Frontal cortex (tissue), 4 donors: ENCODE measurements around the gene FBH1. TPM values are rescaled to one million over a fixed set of nuclear protein-coding genes. Genes with fewer than 3 reads are reported as not detected.
A peak's percentile ranks its signal among the peaks of the same experiment; 100 is the strongest.
"Not testable (repeated sequence)": the region's sequence is repeated elsewhere in the genome, so short reads cannot be mapped to it uniquely, and the experiment has no call there.

Experiments
- DNase-seq, 2 donors: peaks; one replicate each; pipeline ENCODE4 v3.0.0; 2012; ENCODE audit warnings: low spot score in 2 of 2
- FAIRE-seq: peaks from 2 replicates; lab custom pipeline; 2012; peaks lifted over from hg19 to GRCh38; lab: Jason Lieb, UNC
- total RNA-seq: library from RNA; depleted of rRNA; stranded (reverse); fragments of >200 nt; gene quantifications from one replicate; pipeline ENCODE4 v1.2.3, GENCODE V29; 2014
- donor health status: control.
- donor health status: control.
- donor health status: control.

FBH1 gene
- total RNA-seq, 1 donor from 2014 or later = 35.1 TPM

- DNase-seq = no peak
- FAIRE-seq = no peak
These were observed 18.4 kb upstream of the FBH1 start for GRCh38 chr10:5871596-5871995.

DNA sequence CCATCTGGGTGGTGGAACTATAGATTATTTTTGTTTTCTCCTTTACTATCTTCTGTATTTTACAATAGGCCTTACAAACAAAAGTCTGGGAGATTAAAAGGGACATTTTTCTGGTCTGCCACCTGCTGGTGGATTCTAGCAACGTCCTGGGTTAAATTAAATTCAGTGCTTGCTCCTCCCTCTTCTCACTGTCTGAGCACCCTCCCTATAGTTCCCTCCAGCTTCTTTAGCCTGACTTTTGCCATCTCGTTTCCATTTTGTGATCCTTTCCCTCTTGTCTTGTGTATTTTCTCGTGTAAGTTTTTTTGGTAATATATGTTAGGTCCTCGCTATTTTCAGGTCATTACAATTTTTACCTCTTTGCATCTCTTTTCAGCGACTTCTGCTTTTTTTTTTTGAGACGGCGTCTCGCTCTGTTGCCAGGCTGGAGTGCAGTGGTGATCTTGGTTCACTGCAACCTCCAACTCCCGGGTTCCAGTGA, 16.5 kb upstream of the FBH1 start:
- DNase-seq = peak; percentile 60 to 82
- peak; percentile 85 for FAIRE-seq

- FAIRE-seq (no peak), DNase-seq (no peak)
These were observed 13.8 kb upstream of the FBH1 start for GRCh38 chr10:5876181-5876768.

GRCh38 chr10:5877041-5877440, 13.0 kb upstream of the FBH1 start:
- not testable (repeated sequence) for DNase-seq, FAIRE-seq

DNA sequence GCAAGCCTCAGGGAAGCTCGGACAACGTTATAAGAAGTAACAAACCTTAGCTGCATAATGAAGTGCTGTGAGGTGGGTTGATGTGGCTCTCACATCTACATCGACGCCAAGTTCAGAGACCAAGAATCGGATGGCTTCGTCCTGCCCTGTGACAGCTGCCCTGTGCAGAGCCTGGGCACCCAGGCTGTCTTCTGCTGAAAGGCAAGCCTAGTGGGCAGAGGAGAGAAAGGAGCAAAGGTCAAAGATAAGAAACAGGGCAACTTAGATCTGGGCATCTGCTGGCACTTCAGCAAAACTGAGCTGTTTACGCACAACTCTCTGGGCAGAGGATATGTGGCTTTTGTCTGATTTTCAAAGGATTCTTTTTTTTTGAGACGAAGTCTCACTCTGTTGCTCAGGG, 7.1 kb upstream of the FBH1 start:
- DNase-seq = no peak
- FAIRE-seq = no peak

DNA sequence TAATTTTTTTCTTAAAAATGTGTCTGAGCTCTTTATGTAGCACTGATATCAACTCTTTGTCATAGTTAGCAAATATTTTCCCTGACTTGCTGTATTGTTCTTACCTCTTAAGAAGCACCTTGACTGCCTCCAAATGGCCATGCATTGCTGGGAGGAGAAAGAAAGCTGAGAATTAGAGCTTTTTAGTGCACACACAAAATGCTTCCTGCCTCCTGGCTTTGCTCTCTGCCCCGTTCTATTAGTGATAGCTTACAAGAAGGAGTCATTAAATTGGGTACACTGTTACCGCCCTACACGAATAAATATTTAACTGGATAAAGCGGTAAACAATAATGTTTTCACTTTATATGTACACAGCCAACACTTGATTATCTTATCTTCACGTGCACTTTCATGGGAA, 4.4 kb upstream of the FBH1 start:
- DNase-seq = no peak
- no peak for FAIRE-seq

DNA sequence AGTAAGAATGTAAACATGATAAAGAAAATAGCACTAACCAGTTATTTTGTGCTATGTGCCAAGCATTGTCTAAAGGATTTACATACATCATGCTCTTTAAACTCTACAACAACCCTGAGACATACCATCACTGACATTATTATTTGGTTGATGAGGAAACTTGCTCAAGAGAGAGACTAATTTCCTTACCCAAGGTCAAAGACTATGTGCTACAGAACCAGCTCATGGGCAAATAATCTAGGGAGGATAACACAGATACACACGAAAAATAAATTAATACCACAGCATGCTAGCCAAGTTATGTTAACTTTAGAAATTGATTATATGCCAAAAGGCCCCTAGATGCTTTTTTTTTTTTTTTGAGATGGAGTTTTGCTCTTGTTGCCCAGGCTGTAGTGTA, 3.0 kb upstream of the FBH1 start:
- DNase-seq (no peak), FAIRE-seq (no peak)

DNA sequence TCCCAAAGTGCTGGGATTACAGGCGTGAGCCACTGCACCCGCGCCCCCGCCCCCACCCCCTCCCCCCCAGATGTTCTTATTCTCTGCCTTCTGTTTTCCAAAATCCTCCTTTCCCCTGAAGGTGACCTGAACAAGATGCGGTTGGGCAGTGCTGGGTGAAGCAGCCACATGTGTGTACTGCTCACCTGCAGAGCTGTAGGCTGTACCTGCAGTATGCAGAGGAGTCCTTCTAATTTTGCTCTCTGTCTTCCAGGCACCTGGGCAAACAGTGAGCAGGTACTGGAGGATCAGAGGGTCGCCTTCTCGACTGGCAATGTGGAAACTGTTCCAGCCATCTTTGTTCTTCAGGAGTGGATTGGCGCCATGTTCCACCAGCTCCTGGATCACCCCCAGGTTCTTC, 2.4 kb upstream of the FBH1 start:
- no peak for FAIRE-seq
- DNase-seq = no peak

DNA sequence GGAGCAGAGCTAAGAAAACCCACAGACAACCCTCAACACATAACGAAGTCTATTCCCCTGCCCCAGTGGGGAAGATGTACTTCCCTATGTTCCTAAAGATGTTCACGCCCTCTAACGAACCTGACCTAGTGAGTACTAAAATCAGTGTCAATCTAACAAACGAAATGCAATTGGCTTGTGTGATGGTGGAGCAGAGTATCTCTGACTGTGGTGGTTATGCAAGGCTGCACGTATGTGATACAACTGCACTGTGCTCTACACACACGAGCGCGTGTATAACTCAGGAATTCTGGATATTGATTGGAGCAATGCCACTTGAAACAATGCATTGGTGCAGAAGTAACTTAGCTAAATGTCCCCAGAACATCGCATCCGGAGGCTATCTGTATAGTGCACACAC, 1.7 kb upstream of the FBH1 start:
- DNase-seq (no peak), FAIRE-seq (no peak)

DNA sequence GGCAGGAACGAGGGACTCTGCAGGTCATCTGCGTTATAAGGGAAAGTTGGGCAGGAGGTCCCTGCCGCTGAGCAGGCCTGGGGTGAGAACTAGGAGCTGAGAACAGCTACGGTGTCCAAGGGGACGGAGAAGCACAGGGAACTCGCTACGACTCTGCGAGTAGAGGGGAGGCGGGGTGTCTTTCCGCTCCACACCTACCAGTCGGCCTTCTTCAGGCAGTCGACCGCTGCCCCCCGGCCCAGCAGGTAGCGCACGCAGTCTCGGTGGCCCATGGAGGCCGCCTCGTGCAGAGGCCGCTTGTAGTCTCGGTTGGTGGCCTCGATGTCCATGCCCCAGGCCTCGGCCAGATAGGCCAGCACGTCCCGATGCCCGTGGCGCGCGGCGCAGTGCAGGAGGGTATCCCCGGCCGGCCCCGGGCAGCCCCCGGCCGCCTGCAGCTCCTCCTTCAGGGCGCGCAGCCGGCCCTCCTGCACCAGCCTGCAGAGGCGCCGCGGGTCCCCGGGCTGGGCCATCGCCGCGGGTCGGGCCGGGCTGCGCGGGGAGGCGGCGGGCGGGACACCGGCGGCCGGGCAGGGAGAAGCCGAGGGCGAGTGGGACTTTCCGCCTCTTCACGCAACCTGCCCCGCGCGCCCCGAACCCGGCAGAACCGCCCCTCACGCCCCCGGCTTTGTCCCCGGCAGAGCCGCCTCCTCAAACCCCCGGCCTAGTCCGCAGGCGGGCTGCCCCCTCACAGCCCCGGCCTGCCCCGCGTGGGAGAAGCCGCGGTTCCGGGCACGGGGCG, 1.0 kb upstream of the FBH1 start:
- no peak for DNase-seq
- FAIRE-seq = no peak

- DNase-seq = no peak
- FAIRE-seq = no peak
These were observed 441 bp downstream of the FBH1 start for GRCh38 chr10:5890452-5890915.

GRCh38 chr10:5891009-5891408, 966 bp downstream of the FBH1 start:
- FAIRE-seq = no peak

GRCh38 chr10:5892007-5892406, 2.0 kb downstream of the FBH1 start:
- DNase-seq = no peak
- no peak for FAIRE-seq

More at GRCh38 chr10:5891009-5891408, 966 bp downstream of the FBH1 start:
- no peak for DNase-seq

GRCh38 chr10:5893321-5893720, 3.3 kb downstream of the FBH1 start:
- no peak for DNase-seq
- FAIRE-seq = no peak

- DNase-seq (no peak), FAIRE-seq (no peak)
These were observed 4.4 kb downstream of the FBH1 start for GRCh38 chr10:5894403-5894802.

GRCh38 chr10:5894873-5895272, 4.8 kb downstream of the FBH1 start:
- DNase-seq (no peak), FAIRE-seq (no peak)

DNA sequence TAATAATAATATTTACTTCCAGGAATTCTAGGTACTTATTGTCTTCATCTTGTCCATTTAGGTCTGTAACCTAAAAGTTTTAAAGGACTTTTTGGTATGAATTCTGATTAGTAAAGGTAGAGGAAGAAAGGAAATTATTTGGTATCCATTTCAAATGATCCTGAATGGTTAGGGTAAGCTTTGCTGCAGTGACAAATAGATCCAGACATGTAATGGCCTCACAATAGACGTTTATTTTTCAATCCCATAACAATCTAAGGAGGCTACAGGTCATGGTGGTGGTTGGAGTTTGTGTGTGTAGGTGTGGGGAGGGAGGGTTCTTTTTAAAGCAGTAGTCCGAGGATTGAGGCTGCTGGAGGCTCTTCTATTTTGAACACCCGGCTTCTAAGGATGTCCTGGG, 5.3 kb downstream of the FBH1 start:
- DNase-seq (no peak), FAIRE-seq (no peak)

DNA sequence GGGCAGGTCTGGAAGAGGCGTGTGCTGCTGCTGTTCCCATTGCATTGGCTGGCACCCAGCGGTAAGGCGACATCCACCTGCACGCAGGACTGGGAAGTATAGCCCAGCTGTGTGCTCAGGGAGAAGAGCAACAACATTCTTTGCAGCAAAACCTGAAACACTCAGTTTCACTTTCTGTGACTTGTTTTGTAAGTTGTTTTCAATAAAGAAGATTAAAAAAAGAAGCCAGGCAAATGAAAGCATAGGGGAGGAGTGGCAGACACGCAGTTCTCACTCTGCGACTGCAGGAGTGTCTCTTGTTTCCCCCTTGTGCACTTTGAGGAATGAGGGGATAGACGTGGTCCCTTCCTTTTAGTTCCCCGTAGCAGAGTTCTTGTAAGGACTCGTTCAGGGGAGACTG, 5.8 kb downstream of the FBH1 start:
- FAIRE-seq = no peak
- DNase-seq = no peak

DNA sequence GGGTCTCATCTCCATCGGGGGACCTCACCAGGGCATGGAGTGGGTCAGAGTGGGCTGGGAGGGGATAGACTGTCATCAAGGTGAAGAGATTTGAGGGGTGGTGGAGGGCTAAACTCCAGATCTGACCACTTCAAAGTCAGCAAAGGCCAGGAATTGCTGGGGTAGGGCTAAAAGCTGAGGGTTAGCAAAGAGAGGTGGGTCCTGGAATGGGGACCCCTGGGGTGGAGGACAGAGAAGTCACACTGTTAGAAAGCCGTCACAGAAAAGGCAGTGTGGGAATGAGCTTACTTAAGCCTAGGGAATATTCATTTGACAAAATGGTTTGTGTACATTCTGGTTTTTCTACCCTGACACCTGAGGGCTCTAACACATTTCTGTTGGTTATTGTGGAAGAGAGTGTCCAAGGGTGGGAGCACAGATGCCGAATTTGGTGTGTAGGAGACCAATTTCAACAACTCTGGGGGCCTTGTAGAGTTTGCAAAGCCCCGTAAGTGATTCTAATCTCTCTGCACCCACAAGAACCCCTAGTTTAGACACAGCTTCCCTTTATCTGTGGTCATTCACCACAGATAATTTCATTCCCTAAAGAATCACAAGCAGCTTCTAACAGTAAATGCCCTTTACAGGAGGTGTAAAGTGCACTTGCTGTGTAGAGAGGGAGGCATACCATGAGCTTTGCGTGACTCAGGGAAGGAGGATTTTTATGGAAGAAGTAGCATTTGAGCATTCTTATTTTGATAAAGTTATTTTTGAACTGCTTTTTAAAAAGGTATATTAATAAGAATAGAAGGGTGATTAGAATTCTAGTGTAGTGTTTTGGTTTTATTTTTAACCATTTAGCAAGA, 6.4 kb downstream of the FBH1 start:
- FAIRE-seq (no peak), DNase-seq (no peak)

DNA sequence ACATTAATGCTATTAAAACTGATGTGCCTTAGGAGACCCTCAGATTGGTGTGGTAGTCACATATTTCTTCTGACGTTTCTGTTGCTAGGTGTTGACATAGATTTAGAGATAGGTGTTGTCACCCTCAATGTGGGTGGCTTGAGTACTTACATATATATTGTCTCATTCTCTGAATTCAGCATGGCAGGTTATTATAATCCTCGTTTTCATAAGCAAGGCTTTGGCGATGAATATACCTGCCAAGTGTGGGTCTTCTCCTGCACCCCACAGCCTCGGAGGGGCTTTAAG, 7.0 kb downstream of the FBH1 start:
- FAIRE-seq (no peak), DNase-seq (no peak)

- FAIRE-seq (no peak), DNase-seq (no peak)
These were observed 7.5 kb downstream of the FBH1 start for GRCh38 chr10:5897504-5897903.
